Measurements from ENCODE around the gene ZBED1.

ZBED1 gene

GRCh38 chrX:2451501-2452316, 49.1 kb downstream of the ZBED1 start:
- no peak for DNase-seq

DNA sequence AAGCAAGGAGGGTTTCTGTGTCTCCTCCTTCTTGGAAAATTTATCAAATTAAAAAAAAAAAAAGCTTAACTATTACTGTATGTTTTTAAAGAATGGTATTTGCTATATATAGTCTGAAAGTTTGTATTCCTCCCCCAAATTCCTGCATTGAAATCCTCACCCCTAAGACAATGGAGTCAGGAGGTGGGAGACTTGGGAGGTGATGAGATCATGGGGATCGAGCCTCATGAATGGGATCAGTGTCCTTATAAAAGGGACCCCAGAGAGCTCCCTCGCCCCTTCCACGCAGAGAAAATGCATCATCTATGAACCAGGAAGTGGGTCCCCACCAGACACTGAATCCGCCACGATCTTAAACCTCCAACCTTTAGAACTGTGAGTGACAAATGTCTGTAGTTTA, 50.1 kb downstream of the ZBED1 start:
- no peak for DNase-seq

DNA sequence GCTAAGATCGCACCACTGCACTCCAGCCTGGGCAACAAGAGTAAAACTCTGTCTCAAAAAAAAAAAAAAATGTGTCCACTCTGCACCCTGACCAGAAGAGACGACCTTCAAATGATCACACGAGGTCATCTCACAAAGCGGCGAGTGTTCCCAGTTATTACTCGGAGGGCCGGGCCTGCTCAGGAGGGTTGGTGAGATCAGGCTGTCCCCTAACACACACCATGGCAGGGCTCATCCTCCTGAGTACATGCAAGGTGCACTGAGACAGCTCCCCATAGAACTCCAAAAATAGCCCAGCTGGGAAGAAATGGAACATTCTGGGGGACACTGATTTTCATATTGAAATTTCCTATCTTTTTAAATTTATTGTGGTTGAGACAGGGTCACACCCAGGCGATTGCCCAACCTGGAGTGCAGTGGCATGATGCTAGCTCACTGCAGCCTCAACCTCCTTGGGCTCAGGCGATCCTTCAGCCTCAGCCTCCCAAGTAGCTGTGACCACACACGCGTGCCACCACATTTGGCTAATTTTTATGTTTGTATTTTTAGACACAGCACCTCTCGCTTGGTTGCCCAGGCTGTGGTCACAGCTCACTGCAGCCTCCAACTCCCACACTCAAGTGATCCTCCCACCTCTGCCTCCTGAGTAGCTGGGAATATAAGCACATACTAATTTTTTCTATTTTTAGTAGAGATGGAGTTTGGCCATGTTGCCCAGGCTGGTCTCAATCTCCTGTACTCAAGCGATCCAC, 51.5 kb downstream of the ZBED1 start:
- no peak for DNase-seq

DNA sequence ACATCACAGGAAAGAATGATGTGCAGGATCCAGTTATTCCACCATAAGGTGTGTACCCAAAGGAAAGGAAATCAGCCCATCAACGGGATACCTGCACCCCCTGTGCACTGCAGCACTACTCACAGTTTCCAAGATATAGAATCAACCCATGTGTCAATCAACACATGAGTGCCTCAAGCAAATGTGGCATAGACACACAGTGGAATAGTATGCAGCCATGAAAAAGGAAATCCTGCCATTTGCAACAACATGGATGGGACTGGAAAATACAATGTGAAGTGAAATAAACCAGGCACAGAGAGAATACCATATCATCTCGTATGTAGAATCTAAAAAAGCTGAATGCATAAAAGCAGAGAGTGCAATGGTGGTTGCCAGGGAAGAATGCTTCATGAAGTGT, 53.3 kb downstream of the ZBED1 start:
- no peak for DNase-seq

GRCh38 chrX:2446815-2447214, 54.0 kb downstream of the ZBED1 start:
- DNase-seq = no peak

DNA sequence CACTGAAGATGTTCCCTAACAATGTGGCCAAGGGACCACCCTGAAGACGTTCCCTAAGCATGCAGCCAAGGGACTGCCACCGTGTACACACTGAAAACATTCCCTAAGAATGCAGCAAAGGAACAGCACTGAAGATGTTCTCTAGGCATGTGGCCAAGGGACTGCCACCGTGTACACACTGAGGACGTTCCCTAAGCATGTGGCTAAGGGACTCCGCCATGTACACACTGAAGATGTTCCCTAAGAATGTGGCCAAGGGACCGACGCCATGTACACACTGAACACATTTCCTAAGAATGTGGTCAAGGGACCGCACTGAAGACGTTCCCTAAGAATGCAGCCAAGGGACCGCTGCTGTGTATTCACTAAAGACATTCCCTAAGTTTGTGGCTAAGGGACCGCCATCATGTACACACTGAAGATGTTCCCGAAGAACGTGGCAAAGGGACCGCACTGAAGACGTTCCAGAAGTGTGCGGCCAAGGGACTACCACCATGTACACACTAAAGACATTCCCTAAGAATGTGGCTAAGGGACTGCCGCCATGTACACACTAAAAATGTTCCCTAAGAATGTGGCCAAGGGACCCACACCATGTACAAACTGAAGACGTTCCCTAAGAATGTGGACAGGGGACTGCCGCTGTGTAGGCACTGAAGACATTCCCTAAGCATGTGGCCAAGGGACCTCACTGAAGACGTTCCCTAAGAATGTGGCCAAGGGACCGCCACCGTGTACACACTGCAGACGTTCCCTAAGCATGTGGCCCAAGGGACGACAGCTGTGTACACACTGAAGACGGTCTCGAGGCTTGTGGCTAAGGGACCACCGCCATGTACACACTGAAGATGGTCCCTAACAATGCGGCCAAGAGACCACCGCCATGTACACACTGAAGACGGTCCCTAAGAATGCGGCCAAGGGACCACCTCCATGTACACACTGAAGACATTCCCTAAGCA, 54.8 kb downstream of the ZBED1 start:
- DNase-seq = no peak

DNA sequence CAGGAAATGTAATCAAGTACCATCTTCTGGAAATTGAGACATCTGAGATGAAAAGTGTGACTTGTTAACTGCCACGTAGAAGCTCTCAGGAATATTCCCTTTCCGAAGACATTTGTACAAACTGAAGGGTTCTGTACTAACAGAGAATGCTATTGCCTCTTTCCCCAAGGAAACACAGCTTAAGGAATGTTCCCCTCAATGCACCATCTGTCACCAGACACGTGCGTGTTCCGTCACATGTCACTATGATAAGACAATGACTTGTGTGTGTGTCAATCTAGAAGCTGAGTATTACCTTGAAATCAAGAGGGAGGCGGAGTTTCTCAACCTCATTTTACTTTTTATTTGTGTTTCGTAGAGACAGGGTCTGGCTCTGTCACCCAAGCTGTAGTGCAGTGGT, 58.1 kb downstream of the ZBED1 start:
- DNase-seq = no peak

- no peak for DNase-seq
Observed at GRCh38 chrX:2441466-2441865, 59.3 kb downstream of the ZBED1 start.

GRCh38 chrX:2439613-2440012, 61.2 kb downstream of the ZBED1 start:
- no peak for DNase-seq
